Body of pancreas (tissue), 4 donors: ENCODE measurements around the gene SLC38A2.

ENCODE experiments used
- POLR2A ChIP-seq, 3 donors: fragments of 450-650 bp; IDR thresholded peaks; one replicate each; pipeline ENCODE4 v1.6.1; 2016; ENCODE audit warnings: antibody characterized with exemption in 3 of 3, mild to moderate bottlenecking in 2 of 3
- TF ChIP-seq, protein P1 (sequence below), 7 experiments: fragments of 450-650 bp in 4 of 7; fragments of 200-600 bp in 3 of 7; sonication (generic) in 3 of 7; IDR thresholded peaks; one replicate each; pipeline ENCODE4 v1.5.1; 2016 to 2019; ENCODE audit warnings: antibody characterized with exemption in 7 of 7

DNA sequence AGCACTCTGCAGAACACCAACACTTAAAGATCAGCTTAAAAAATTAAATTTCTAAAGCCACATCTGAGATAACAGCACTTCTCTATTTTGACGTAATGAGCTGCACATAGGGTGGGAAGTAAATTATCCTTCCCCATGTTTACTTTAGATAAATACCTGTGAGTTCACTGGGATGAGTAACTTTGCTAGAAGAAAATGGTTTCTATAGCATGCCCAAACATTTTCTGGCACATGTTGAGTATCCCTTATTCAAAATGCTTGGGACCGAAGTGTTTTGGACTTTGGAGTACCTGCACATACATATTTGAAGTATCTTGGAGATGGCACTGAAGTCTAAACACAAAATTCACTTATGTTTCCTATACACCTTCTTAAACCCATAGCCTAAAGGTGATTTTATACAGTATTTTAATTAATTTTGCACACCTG is 6.6 kb downstream of the SLC38A2 start:
- TF ChIP-seq, protein P1, sequence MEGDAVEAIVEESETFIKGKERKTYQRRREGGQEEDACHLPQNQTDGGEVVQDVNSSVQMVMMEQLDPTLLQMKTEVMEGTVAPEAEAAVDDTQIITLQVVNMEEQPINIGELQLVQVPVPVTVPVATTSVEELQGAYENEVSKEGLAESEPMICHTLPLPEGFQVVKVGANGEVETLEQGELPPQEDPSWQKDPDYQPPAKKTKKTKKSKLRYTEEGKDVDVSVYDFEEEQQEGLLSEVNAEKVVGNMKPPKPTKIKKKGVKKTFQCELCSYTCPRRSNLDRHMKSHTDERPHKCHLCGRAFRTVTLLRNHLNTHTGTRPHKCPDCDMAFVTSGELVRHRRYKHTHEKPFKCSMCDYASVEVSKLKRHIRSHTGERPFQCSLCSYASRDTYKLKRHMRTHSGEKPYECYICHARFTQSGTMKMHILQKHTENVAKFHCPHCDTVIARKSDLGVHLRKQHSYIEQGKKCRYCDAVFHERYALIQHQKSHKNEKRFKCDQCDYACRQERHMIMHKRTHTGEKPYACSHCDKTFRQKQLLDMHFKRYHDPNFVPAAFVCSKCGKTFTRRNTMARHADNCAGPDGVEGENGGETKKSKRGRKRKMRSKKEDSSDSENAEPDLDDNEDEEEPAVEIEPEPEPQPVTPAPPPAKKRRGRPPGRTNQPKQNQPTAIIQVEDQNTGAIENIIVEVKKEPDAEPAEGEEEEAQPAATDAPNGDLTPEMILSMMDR (IDR thresholded peaks at IDR 0.05) = no peak
- TF ChIP-seq POLR2A (IDR thresholded peaks at IDR 0.05) = no peak
